G401.6 (cell line): Measurements from ENCODE around the gene FKBP14.
A peak's percentile ranks its signal among the peaks of the same experiment; 100 is the strongest.
"Not testable (repeated sequence)": the region's sequence is repeated elsewhere in the genome, so short reads cannot be mapped to it uniquely, and the experiment has no call there.

Source experiments
- FAIRE-seq: peaks from 2 replicates; lab custom pipeline; 2012; peaks lifted over from hg19 to GRCh38; lab: Jason Lieb, UNC

The FKBP14 gene

DNA sequence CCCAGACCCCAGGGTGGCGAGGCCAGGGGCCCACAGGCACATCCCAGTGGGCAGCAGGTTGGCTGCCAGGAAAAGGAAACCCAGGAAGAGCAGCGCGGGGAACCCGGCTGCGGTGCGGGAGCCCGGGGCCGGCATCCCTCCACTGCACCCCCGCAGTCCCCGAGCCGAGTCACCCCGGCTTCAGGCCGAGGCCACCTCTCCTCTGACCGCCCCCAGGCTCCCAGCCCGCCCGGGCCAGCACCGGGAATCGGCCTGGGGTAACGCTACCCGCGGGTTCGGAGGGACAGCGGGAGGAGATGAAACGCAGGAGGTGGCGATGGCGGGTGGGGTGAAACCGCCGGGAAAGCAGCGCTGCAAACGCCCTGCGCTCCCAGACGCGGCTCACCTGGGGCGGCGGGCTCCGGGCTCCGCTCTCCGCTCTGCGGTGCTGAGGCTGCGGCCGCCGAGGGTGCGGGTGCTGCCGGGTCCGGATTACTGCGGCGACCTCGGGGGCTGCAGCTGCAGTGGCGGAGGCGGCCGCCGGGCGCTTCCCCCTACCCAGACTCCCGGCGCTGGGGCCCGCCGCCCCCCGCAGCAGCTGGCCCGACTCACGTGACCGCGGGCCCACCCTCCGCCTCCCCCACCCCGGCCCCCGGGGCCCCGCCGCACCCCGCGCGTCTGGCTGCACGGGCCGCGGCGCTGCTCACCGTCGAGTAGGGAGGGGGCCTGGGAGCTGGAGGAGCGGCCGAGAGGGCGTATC is 37.1 kb downstream of the FKBP14 start, which contains the start of gene SCRN1:
TSS of gene SCRN1 (minus strand) at position 545 of the 739 bp plus-strand sequence. CDS start 20,734 bp downstream, outside the sequence.
- no peak for FAIRE-seq

DNA sequence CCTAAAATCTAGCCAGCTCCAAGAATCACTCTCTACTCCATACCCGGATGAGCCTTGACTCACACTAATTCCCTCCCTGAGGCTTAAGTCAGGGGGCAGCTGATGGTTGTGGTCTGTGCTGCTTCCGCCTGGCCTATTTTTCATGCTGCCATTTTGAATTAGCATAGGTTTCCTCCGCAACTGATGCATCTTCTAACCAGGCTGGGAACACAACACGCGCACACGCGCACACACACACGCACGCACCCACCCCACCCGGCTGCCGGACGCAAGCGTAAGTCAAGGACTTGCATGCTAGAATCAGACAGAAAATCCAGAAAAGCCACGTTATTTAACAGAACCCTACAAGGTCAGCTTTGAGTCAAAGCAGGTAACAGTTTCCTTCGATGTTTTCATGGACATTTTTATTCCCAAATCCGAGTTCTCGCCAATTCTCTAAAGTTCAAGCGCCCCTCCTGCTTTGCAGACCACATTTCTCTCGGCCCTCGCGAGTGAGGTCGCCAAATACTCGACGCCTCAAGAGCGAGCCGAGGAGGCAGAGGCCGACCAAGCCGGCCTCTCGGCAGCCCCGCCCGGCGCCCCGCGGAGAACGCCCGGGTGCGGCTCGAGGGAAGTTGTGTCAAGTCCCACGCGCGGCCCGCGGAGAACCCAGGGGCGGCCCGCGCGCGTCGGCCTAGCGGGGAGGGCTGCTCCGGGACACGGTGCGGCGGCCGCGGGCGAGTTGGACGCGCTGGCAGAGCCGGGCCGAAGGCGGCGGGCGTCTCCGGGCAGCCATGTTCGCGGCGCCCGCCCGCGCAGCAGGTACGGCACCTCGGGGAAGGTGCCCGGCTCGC is 37.9 kb downstream of the FKBP14 start:
- peak; percentile 47 for FAIRE-seq

DNA sequence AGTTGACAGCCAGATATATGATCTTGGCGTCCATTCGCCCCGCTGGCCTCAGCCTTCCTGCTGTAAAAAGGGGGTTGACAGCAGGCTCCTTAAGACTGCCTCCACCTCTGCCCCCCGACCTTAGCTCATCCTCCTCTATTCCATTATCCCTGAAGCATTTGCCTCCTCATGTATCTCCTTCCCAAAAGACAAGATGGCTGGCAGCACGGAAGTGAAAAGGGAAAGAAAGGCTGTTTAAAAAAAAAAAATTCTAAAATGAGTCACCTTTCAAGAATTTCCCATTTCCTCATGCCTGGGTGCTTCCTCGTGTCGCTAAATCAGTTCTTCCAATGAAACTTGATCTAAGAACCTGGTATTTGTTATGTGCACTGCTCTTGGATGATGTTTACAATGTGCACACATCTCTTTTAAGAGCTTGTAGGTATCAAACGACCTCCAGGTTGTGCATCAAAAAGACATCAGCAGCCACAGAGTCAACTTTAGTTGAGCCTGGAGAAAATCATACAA is 38.6 kb downstream of the FKBP14 start:
- FAIRE-seq = peak; percentile 98

DNA sequence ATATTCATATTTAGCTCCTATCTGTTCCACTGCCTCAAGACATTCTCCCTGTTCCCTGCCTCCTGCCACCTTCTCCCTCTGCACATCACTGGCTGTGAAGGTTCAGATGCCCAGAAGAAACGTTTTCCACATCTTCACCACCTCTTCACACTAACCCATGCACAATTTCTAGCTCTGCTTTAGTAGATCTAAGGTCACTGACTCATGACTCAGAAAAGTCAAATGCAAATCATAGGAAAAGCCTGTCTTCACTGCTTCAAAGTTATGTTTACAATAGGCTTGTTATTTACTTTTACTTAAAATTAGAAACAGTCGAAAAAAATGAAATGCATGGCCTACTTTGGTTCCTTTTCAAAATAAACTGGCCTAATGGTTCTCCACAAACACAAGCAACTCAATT is 39.4 kb downstream of the FKBP14 start:
- peak; percentile 73 for FAIRE-seq

DNA sequence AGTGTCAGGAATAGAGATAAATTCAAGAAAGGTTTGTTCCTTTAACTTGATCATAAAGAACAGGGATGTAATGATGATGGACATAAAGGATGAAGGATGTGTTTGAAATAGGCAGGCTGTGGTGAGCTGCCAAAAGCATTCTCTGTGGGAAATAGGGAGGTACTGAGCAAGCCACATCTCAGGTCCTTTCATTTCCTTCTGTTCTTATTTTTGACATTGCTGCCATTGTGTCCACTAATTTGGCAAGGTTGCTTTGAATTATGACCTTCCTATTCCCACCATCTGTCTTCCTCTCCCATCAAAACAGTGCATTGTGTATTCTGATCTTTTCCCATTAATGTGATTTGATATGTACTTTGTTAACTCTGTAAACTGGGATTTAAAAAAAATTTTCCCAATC is 46.4 kb downstream of the FKBP14 start:
- no peak for FAIRE-seq

DNA sequence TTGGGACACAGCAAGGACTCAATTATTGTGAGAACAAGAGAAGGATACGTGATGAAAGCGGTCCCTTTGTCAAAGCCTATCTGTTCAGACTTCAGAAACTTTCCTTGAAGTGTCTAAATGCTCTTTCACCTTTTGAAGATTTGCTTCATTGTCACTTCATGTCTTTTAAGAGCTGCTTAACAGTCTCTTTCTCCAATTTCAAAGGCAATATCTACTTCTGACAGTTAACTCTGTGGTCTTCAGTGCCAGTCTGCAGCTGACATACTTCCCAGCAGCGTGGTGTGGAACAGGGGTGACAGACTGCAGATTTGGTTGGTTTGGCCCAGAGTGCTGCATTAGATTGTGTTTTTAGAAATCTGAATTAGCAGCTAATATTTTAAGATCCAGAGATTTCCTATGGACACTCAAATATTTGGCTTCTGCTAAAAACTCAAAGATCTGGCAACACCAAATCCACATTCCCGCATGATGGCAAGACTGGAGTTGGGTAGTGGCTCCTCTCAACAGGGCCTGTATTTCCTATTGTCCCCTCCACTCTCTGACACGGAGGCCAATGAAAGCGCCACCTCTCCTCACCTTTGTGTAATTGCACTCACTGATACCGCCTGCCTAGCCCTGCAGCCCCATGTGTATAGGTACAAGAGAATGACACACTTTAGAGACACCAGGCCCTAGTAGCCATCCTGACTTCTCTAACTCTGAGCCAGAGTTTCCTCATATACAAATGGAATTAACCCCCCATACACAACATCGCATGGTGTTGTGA is 48.4 kb downstream of the FKBP14 start:
- FAIRE-seq = peak; percentile 15

DNA sequence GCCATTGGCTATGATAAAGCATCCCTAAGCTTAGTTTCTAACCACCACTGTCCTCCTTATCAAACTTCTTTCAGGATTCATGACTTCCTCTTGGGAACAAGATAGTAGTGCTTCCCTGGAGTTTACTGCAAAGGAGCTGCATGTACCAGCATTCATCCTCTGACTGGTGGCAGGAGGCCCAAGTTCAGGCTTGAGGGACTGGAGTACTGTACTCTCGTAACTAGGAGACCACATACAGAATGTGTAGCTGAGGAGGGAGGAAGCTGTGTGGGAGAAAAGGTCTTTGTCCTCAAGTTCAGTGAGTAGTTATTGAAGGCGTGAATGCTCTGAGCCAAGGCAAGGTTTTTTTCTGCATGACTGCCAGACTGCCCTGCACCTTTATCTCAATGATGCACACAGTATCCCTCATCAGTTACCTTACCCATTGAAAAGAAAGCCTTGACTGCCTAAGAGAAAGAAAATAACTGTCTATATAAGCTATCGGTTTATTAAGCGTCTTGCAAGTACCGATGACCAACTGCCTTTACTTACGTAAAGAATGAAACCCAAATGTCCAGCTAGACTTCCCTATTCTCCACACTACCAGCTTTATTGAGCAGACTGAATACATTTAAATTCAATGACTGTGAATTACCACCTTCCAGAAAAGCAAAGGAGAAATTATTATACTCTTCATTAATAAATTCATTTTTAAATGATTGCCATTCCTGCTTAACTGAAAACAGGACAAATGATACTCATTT is 49.7 kb downstream of the FKBP14 start:
- no peak for FAIRE-seq

DNA sequence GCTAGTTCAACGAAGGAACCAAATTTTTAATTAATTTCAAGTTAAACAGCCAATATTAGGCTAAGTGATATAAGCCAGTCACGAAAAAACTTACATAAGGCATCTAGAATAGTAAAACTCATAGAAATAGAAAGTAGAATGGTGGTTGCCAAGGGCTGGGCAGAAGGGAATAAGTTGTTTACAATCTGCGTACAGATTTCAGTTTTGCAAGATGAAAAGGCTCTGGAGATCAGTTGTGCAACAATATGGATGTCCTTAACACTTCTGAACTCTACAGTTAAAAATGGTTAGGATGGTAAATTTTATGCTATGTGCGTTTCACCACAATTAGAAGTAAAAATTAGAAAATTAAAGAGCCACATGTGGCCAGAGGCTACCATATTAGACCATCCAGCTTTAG is 50.2 kb downstream of the FKBP14 start:
- no peak for FAIRE-seq

DNA sequence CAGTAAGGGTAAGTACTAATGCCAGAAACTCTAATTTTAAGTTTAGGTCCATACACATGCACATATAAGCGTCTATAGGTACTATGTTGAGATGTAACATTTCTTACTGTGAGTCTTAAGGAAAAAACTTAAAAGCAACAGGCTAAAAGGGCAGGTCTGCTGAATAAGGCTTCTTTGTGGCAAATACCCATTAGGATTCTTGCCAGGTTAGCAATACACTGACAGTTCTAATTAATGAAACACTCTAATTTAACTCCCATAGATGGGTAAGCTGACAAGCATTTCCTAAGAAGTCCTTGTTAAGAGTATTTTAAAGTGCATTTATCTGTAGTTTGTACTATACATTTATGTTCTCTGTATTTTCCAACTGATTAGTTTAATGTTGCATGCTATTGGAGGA is 50.9 kb downstream of the FKBP14 start:
- peak; percentile 15 for FAIRE-seq

DNA sequence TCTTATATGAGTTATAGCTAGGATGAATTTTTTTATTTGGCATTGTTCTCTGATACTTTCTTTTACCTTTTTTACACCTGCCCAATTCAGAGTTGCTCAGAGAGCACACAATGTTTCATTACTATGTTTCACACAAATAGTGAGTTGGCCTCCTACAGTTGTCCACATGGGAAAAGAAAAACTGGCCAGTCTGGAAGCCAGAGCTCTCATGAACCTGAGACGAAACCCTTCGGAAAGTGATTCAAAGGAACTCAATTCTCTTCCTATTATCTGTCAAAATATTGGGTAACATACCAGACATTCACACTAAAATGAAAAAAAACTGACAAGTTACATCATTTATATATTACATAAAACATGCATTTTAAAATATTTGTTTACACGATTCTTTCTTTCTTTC is 52.2 kb downstream of the FKBP14 start:
- no peak for FAIRE-seq

DNA sequence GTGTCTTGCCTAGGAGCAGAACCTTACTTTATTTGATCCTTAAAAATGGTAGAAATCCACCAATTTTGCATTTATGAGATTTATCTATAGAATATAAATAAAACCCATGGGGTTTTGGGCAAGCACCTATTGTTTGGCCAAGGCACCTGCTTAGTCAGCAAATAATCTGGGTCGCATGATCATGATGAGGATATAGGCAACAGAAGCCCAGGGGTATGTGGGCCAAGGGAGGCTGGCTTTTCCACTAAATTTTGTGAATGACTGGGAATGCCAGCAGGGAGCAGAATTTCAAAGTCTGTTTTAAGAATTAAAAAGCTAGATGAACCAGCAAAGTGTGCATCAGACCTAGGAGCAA is 54.2 kb downstream of the FKBP14 start:
- FAIRE-seq = no peak

DNA sequence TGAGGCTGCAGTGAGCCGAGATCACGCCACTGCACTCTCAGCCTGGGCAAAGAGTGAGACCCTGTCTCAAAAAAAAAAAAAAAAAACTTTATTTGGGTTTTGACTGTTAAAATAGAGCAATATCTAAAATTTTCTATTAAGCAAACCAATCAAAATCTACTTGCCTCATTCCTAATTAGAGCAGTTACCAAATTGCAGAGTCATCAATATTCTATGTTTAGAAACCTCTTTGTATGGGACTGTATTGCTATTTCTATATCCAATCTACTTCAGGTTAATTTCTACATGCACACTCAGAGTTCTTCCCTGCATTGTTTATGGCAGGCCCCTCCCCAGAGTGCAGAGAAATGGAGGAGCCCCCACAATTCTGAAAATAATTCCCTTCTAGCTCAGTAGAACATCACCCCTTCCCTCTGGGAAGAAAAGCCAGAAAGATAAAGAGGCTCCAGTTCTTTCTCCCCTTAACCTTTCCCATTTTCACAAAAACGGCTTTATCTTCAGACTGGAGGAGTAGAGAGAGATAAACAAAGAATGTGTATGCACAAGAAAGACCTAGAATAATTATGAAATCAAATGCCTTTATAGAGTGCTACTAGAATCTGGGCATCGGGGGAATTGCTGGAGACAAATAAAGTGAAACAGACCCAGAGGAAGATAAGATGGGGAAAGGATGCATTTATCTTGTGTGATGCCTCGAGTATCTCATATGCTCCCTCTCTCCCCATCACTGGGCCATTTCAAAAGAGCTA is 54.8 kb downstream of the FKBP14 start:
- FAIRE-seq = no peak

DNA sequence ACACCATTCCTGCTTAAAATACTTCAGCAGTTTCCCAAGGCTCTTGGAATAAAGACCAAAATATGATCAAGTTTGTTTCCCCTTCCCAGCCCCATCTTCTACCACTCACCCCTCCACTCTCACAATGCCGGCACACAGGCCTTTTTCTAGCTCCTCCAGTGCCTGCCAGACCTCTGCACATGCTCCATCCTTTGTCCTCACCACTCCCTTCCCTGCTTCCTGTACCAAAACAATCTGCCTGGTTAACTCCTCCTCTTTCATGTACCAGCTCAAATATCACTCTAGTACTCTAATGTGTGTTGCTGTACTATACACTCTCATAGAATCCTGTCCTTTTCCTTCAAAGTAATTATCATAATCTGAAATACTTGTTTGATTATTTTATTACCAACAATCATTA is 56.3 kb downstream of the FKBP14 start:
- peak; percentile 45 for FAIRE-seq

DNA sequence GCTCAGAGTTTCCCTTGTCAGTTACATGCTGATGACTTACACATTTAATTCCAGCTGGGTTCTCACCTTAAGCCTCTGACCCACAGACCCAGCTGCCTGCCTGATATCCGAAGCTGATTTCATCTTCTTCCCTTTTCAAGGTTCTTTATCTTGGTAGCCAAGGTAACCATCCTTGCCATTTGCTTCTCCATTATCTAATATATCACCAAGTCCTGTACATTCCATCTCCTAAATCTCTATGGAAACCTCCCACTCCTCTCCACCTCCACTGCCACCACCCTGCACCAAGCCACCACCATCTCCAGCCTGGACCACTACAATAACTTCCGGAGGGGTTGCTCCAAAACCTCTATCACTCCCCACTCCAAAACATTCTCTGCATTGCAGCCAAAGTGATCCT is 56.8 kb downstream of the FKBP14 start:
- no peak for FAIRE-seq

DNA sequence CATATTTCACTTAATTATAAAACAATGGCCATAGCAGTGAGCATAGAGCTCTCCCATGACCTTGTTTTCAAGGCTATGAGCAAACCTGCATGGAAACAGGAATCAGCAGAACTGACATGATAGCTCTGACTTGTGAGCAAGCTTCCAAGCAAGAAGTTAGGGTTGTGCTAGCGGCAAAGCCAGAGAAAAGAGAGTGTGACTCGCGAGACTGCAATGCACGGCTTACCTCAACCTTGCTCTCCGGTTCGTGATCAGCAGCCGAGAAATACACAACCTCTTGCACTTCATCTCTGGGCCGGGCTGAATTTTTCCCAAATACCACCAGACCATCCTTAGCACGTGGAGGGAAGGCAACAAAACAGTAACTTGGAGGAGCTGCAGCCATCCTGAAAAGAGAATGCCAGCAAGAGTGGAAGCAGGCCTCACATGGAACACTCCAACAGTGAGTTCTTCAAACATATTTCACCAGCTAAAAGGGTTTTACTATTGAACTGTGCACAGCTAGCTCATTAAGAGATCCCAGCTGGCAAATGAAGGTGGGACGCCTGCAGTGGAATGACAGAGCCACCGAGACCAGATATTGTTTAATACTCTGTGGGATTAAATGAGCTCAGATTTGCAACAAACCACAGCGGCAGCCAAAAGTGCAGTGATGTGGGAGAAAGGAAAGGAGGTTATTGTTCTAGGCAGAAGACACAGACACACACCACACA is 57.7 kb downstream of the FKBP14 start:
- no peak for FAIRE-seq

DNA sequence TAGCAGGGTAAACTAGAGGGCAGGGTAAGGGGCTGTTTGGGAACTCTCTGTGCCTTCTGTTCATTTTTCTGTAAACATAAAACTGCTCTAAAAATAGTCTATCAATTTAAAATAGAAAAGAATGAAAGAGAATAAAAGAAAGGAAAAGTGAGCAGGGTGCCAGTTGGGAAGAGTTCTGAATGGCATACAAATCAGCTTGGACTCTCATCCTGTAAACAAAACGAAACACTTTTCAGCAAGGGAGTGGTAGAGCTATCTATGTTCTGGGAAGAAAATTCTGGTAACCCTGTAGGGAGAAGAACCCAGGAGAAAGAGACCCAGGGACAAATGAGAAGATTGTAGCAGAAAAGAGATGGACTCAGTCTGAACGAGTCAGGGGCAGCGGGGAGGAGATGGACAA is 61.5 kb downstream of the FKBP14 start:
- no peak for FAIRE-seq

DNA sequence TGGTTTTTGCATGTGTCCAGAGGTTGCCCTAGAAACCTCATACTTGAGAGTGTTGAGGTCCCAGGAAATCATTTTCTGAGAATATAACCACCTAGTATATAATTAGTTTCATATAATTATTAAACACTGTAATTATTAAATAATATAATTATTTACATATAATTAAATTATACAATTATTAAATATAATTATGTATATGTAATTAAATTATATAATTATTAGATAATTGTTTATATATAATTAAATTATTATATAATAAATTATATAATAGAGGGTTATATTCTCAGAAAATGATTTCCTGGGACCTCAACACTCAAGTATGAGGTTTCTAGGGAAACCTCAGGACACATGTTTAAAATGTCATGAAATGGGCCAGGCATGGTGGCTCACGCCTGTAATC is 64.5 kb downstream of the FKBP14 start:
- peak; percentile 97 for FAIRE-seq

DNA sequence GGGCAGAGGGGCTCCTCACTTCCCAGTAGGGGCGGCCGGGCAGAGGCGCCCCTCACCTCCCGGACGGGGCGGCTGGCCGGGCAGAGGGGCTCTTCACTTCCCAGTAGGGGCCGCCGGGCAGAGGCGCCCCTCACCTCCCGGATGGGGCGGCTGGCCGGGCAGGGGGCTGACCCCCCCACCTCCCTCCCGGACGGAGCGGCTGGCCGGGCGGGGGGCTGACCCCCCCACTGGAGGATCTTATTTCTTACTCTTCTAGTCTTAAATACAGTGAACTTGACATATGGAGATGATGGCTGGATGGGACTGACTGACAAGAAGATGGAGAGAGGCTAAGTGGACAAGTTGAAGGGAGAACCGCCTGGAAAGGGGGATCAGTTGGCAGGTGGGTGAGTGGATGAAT is 64.9 kb downstream of the FKBP14 start:
- FAIRE-seq = not testable (repeated sequence)
